Stimulated activated CD8-positive, alpha-beta memory T cell treated with anti-CD3 and anti-CD28 coated beads, Interleukin-15, amount 100 ng/mL, for 1 hour (primary cell): ENCODE data around the gene L3MBTL4.

Experiments used
- DNase-seq: peaks from one replicate; pipeline ENCODE4 v3.0.0-alpha.2; 2020; ENCODE audit warnings: low read depth

L3MBTL4 gene

GRCh38 chr18:6363216-6363615 is 51.5 kb downstream of the L3MBTL4 start:
- no peak for DNase-seq

- no peak for DNase-seq
These were observed 52.1 kb downstream of the L3MBTL4 start for GRCh38 chr18:6362559-6363129.

- DNase-seq, result no peak
These were observed 57.0 kb downstream of the L3MBTL4 start for GRCh38 chr18:6357668-6358067.

GRCh38 chr18:6355789-6356589 is 58.7 kb downstream of the L3MBTL4 start:
- DNase-seq, result no peak

GRCh38 chr18:6352275-6352674 is 62.4 kb downstream of the L3MBTL4 start:
- no peak for DNase-seq

- DNase-seq, result no peak
These were observed 71.7 kb downstream of the L3MBTL4 start for GRCh38 chr18:6342990-6343389.

GRCh38 chr18:6341709-6342108 is 73.0 kb downstream of the L3MBTL4 start:
- DNase-seq, result no peak

- DNase-seq, result no peak
These were observed 73.4 kb downstream of the L3MBTL4 start for GRCh38 chr18:6341303-6341702.

- DNase-seq, result no peak
These were observed 74.6 kb downstream of the L3MBTL4 start for GRCh38 chr18:6340121-6340520.

GRCh38 chr18:6336239-6336638 is 78.5 kb downstream of the L3MBTL4 start:
- no peak for DNase-seq

GRCh38 chr18:6333981-6334380 is 80.7 kb downstream of the L3MBTL4 start:
- DNase-seq, result no peak

- DNase-seq, result no peak
These were observed 82.8 kb downstream of the L3MBTL4 start for GRCh38 chr18:6331872-6332271.

GRCh38 chr18:6330786-6331185 is 83.9 kb downstream of the L3MBTL4 start:
- no peak for DNase-seq

GRCh38 chr18:6328621-6329010 is 86.1 kb downstream of the L3MBTL4 start:
- DNase-seq, result no peak

GRCh38 chr18:6327895-6328620 is 86.7 kb downstream of the L3MBTL4 start:
- no peak for DNase-seq

- no peak for DNase-seq
These were observed 87.2 kb downstream of the L3MBTL4 start for GRCh38 chr18:6327485-6327884.

- DNase-seq, result no peak
These were observed 88.1 kb downstream of the L3MBTL4 start for GRCh38 chr18:6326566-6326965.

GRCh38 chr18:6323319-6323889 is 91.3 kb downstream of the L3MBTL4 start:
- no peak for DNase-seq

- DNase-seq, result no peak
These were observed 99.0 kb downstream of the L3MBTL4 start for GRCh38 chr18:6315517-6316331.

GRCh38 chr18:6313415-6313814 is 101.3 kb downstream of the L3MBTL4 start:
- DNase-seq, result no peak

- DNase-seq, result no peak
These were observed 103.1 kb downstream of the L3MBTL4 start for GRCh38 chr18:6311456-6312215.
